HG03378 (cell line): ENCODE data around the gene IMMP2L.
"Not testable (repeated sequence)": the region's sequence is repeated elsewhere in the genome, so short reads cannot be mapped to it uniquely, and the experiment has no call there.

Experiments used
- ATAC-seq: cut with Tn5 transposase; IDR thresholded peaks from one replicate; pipeline ENCODE4 v1.9.1; 2021; ENCODE audit warnings: mild to moderate bottlenecking, moderate library complexity; ENCODE audit not compliant: unreplicated experiment

IMMP2L gene

GRCh38 chr7:111274857-111275256 lies 287.4 kb downstream of the IMMP2L start:
- ATAC-seq: no peak

- ATAC-seq: no peak
These were observed 290.2 kb downstream of the IMMP2L start for GRCh38 chr7:111272092-111272491.

DNA sequence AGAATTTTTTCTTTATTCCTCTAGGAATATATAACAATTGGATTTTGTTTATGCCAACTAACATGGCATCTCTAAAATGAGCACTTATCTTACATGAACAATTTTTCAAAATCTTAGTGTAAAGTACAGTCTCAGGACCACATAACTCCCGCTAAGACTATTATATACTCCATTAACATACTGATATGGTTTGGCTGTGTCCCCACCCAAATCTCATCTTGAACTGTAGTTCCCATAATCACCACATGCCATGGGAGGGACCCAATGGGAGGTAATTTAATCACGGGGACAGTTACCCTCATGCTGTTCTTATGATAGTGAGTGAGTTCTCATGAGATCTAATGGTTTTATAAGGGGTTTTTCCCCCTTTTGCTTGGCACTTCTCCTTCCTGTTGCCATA lies 291.5 kb downstream of the IMMP2L start:
- ATAC-seq: not testable (repeated sequence)

- ATAC-seq: no peak
These were observed 293.4 kb downstream of the IMMP2L start for GRCh38 chr7:111268941-111269340.

GRCh38 chr7:111266613-111267012 lies 295.7 kb downstream of the IMMP2L start:
- no peak for ATAC-seq

DNA sequence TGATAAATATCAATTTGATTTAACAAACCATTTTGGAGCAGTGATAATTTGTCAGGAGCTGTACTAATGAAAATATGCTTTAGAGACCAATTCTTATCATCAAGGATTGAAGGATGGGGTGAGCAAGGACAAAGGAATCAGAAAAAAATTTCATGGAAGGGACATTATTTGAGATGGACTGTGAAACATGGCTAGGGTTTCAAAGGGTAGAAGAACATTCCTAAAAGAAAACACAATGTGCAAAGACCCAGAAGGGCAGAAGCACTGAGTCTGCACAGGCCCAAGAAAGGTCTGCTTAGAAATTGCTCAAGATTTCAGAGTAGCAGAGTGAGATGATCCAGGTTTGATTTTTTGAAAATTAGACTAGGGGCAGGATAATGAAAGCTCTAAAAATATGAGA lies 296.9 kb downstream of the IMMP2L start:
- ATAC-seq: no peak

DNA sequence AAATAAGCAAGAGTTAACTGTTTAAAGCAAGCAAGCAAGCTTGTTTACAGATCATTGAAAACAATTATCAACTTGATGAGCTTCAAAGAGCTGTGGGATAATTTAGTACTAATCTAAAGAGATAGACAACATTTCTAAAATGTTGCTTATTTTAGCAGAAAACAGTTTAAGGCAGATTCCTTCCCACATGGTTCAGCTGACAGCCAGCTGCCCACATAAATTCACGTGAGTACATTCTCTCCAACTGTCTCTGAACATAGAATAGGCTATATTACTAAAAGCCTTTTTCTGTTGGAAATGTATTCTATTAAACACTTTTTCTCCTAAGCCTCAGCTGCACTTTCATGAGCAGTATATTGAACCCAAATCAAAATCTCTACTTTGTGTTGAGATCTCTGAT lies 297.3 kb downstream of the IMMP2L start:
- ATAC-seq: no peak

DNA sequence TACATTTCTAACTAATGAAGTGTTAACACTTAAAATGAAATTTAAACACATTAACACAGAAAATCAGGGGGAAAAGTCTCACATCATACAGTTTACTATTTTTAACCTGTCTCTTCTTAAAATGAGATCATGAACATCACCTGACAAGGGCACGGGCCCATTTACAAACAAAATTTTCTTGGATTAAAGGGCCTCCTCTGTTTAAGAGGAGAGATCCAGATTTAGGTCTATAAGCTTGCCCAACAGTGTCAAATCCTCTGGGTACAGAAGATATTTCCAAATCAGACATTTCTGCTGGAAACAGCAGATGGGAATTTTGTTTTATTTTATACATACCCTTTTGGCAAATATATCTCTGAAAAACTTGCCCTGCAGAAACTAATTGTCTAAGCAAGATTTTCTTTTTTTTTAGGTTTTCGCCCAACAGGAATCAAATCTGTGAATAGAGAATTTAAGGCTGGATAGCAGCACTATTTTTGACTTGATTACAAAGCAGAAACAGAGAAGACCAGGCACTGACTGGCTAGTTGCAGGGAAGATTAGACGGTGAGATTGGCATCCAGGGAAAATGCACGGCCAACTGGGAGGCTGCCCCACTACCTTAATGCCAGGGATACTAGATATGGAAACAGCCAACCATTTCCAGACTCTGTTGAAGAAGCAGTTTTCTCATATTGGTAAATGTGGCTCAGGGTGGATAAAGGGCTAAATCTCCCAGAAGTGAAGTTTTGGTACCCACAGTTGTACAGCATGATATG lies 298.0 kb downstream of the IMMP2L start:
- no peak for ATAC-seq

DNA sequence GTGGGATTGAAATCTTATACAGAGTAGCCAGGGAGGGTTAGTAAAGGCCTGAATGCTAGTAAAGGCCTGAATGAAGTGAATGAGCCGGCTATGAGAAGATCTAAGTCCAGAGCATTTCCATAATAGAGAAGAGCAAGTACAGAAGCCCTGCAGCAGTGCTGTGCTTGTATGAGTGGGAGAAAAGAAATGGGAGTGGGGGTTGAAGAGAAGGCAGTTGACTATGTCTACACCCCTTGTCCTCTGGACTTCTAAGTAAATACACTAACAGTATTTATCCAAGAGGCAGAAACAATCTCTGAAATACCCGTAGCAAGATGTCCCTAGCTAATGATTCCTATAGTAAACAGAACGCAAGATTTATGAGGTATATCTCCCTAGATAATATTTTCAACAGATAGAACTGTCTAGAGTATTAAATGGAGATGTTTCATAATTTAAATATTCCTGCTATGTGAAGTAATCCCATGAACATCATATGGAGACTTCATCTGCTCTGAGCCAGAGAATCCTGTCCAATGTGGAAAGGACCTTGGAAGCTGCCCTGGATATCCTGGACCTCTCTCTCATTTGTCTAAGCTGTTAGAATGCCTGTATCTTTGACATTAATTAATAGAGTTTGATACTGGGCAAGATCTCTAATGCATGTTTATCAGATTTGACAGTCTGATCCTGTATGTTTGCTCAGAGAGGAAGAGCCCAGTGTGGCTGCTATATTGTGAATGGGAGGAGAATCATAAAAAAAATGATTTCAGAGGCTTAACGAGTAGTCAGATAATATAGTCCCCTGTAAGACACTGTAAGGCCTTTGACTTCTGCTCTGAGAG lies 299.8 kb downstream of the IMMP2L start:
- ATAC-seq: no peak

- no peak for ATAC-seq
These were observed 300.8 kb downstream of the IMMP2L start for GRCh38 chr7:111261496-111261895.

DNA sequence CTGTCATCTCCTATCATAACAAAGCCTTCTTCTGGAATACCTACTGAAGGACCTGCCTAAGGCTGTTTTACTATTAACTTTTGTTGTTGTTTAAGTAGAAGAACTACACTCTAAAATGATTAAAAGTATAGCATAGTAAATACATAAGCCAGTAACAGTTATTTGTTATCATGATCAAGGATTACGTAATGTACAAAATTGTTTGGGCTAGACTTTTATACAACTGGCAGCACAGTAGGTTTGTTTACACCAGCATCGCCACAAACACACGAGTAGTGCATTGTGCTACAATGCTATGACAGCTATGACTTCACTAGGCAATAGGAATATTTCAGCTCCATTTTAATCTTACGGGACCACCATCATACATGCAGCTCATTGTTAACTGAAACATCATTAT lies 302.3 kb downstream of the IMMP2L start:
- no peak for ATAC-seq

DNA sequence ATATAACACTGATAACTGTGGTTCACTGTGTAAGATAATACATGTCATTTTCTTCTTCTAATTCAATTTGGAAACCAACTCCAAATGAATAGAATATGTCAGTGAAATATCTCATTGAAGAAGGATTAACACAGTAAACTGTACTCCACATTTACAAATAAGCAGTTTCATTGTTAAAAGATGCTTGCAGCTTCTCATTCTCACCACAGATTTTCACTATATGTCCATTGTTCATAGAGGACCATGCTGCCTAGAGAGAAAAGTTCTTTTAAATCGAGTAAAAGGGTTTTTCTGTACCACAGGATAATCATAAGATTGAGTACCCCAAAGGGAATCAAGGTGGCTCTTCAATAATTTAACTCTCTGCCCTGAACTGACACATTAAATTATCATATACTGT lies 305.9 kb downstream of the IMMP2L start:
- no peak for ATAC-seq

DNA sequence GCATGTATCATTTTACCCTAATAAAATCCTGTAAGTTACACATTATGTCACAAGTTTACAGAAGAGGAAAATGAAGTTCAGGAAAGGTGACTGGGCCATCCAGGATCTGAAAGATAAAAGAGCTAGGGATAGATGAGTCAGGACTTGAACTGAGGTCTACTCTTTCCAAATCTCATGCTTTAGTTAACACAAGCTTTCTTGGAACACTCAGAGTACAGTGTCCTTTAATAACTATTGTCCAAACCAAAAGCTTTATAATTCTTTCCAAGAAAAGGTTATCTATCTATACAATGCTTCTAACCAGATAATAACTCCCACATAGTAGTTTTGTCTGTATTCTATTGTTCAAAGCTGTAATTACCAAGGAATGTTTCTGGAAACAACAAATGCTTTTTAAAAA lies 306.7 kb downstream of the IMMP2L start:
- no peak for ATAC-seq

GRCh38 chr7:111251365-111251764 lies 310.9 kb downstream of the IMMP2L start:
- not testable (repeated sequence) for ATAC-seq

DNA sequence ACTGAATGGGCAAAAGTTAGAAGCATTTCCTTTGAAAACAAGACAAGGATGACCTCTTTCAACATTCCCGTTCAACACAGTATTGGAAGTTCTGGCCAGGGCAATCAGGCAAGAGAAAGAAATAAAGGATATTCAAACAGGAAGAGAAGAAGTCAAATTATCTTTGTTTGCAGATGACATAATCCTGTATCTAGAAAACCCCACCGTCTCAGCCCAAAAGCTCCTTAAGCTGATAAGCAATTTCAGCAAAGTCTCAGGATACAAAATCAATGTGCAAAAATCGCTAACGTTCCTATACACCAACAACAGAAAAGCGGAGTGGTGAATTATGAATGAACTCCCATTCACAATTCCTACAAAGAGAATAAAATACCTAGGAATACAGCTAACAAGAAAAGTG lies 312.5 kb downstream of the IMMP2L start:
- ATAC-seq: not testable (repeated sequence)

DNA sequence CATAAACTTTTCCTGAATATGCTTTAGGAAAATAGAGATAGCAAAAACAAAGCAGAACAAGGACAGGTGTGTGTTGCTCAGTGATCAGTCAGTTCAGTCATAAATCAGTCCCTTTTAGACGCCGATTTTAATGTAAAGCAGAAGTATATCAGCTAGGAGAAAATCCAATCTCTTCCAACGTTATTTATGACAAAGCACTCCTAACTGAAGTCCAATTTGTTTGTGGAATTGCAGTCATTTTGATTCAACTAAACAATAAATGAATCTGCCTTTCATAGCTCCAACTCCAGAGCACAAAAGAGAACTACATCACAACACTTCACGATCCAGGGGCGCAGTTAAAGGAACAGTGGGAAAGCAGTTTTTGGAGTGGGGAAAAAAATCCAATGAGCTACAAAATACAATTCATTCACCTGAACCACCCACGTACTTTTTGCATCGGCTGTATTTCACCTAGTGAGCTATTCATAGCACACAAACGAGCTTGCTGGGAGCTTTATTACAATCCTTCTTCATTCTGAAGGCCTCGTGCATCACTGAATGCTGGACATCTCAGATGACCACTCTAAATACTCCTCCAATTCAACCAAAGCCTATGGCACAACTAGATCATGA lies 320.0 kb downstream of the IMMP2L start:
- ATAC-seq: no peak

GRCh38 chr7:111240371-111240770 lies 321.9 kb downstream of the IMMP2L start:
- ATAC-seq: no peak

DNA sequence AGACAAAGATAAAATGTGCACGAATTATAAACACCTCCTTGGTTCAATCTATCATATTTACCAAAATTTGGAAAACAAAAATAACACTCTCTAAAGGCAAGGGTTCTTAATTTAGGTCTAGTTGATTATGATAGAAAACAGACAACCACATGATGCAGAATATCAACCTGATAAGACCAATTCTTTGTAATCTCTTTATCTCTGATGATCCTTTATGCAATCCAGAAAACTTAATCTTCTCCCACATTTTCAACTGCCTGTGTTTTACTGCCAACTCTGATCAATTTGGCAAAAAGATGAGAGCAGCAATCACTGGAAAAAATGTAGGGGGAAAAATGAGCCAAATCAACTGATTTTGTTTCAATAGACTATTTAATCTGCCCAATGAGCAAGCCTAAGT lies 322.9 kb downstream of the IMMP2L start:
- ATAC-seq: no peak

DNA sequence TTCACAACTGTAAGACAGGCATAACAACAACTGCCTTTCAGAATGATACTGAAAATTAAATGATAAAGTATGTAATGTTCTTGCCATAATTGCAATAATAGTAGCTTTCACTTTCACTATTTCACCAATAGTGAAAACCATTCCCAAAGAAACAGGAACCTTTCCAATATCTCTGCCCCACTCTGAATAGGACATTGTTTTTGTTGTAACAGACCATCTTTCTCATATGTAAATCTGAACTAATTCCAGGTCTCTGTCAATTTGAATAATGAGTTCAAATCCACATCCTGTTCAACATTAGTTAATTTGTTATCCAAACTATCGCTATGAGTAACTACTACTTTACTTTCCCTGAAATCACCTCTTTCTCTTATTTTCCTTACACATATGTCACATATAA lies 323.4 kb downstream of the IMMP2L start:
- ATAC-seq: no peak

DNA sequence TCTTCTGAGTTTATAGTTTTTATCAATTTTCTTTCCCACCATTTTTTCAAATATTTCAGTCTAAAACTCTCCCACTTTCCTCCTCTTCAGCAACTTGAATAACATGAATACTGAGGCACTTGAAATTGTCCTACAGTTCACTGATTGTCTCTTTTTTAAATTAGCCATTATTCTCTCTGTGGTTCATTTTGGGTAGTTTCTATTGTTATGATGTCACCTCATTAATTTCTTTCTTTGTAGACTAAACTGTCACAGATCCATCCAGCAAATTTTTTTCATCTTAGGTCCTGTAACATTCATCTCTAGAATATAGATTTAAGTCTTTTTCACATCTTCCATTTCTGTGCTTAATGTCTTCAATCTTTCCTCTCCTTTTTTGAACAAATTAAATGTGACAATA lies 326.6 kb downstream of the IMMP2L start:
- ATAC-seq: no peak

GRCh38 chr7:111232249-111233084 lies 329.8 kb downstream of the IMMP2L start:
- peak; percentile 97 for ATAC-seq
